Measurements from ENCODE around the gene RFLNA.
"Not testable (repeated sequence)": the region's sequence is repeated elsewhere in the genome, so short reads cannot be mapped to it uniquely, and the experiment has no call there.

RFLNA gene

DNA sequence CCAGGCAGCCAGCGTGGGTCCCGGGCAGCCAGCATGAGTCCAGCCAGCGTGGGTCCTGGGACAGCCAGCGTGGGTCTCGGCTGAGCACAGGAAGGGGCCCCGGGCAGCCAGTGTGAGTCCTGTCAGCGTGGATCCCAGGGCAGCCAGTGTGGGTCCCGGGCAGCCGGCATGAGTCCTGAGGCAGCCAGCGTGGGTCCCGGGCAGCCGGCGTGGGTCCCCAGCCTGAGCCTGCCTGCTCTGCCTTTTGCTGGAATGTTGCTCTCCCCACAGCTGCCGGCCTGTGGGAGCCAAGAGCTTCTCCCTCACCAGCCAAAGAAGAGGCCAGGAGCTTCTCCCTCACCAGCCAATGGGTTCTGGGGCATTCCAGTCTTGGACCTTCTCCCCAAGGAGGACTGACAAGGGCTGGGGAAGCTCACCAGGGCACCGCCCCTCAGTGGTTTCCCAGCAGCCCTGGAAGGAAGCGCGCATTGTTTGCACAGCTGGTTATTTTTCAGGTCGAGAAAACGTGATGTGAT lies 15.0 kb upstream of the RFLNA start:
- no peak for DNase-seq (ENCODE audit: low read depth)

DNA sequence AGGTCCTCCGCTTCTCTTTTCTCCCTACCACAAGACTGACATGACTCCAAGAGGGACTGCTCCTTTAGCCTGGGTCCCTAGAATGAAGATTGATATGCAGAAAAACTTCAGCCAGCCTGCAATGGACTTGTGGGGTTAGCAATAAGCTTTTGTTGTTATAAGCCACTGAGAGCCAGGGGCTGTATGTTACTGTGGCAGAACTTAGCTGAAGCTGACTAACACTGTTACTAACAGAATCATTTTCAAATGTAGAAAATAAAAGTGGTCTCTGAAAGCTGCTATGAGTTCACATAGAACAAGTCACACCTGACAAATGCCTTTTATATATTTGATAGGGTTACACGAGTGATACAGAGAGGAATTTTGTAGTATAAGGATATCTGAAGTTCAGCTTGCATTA lies 13.6 kb upstream of the RFLNA start:
- no peak for DNase-seq (ENCODE audit: low read depth)
- H3K4me3 ChIP-seq (ENCODE audit: low read depth, low read length), result no peak overlapping the region

More for the DNA sequence above, 15.0 kb upstream of the RFLNA start:
- H3K4me3 ChIP-seq (ENCODE audit: low read depth, low read length), result no peak overlapping the region

DNA sequence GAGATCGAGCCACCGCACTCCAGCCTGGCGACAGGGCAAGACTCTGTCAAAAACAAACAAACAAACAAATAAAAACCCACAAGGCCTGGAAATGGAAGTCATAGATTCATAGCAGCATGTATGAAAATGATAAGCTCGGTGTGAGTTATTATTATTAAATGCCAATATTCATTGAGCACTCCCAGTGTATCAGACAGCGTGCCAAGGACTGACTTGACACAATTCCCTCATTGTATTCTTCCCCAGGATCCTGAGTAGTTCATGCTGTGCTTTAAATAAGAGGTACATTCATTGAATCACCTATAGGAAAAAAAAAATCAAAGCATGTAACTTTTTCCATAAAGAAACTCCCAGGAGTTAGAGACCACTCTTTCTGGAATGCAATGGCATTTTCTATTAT lies 12.6 kb upstream of the RFLNA start:
- no peak for DNase-seq (ENCODE audit: low read depth)
- H3K4me3 ChIP-seq (ENCODE audit: low read depth, low read length), result no peak overlapping the region

DNA sequence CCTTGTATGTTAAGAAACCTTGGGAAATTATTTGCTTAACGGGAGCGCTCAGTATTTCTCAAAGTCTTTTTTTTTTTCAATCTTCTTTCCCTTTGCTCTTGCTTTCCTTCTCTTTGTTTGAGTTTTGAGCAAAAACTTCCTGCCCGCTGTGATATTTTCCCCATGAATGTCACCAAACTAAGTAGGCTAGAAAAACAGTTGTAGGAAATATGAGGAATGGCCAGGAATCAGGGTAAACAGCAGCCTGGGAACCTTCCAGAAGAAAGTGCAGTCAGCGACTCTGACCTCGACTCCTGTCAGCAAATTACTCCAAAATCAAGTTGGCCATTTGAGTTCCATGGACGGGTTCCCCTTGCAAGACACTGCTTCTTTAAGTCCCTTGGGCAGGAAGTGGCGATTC lies 11.6 kb upstream of the RFLNA start:
- no peak for DNase-seq (ENCODE audit: low read depth)
- no peak overlapping the region for H3K4me3 ChIP-seq (ENCODE audit: low read depth, low read length)

DNA sequence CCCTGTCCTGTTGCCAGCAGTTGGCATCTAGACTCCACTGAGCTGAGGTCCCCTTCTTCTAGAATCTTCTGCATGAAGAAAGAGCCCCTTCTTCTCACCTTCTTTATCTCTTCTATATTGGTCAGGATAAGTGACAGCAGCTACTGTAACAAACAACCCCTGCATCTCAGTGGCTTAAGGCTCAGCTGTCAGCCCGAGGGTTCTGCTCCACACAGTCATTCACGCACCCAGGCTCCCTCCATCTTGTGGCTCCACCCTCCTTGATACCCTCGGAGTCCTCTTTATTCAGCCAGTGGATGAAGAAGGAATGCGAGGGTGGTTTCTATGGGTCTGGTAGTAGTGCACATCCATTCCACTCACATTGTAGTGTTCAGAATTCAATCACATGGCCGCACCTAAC lies 10.5 kb upstream of the RFLNA start:
- no peak overlapping the region for H3K4me3 ChIP-seq (ENCODE audit: low read depth, low read length)
- DNase-seq (ENCODE audit: low read depth), result no peak

DNA sequence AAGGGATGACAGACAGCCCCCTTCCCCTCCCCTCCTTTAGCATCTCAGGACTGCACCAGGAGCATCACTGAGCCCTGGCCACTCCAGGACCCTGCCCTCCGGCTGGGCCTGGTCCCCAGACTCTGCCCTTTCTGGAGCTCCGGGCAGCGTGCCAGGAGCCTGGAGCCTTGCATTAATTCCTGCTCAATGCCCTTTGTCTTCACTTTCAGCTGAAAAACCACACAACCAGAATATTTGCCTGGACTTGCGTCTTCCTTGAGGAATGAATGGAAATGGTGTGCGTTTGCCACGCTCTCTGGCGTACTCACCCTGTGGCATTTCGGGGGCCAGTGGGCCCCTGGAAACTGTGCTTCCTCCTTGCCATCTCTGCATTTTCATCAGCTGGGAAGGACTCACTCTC lies 8.5 kb upstream of the RFLNA start:
- no peak for DNase-seq (ENCODE audit: low read depth)
- H3K4me3 ChIP-seq (ENCODE audit: low read depth, low read length), result no peak overlapping the region

DNA sequence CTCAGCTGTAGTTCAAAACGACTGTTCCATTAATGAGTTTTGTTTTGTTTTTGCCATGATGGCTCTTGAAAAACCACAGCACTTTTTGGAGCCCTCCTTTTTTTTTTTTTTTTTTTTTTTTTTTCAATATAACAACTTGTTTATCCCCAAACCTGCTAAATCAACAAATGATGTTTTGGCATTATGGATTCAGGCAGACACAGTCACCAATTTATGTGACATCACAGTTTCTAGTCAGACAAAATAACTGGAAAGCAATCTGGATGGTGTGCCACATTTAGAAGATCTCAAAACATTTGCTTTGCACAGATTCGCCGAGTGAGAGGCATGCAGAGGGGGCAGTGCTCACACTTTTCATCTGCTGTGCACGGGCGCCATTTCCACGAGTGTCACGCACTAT lies 7.9 kb upstream of the RFLNA start:
- no peak overlapping the region for H3K4me3 ChIP-seq (ENCODE audit: low read depth, low read length)
- no peak for DNase-seq (ENCODE audit: low read depth)

DNA sequence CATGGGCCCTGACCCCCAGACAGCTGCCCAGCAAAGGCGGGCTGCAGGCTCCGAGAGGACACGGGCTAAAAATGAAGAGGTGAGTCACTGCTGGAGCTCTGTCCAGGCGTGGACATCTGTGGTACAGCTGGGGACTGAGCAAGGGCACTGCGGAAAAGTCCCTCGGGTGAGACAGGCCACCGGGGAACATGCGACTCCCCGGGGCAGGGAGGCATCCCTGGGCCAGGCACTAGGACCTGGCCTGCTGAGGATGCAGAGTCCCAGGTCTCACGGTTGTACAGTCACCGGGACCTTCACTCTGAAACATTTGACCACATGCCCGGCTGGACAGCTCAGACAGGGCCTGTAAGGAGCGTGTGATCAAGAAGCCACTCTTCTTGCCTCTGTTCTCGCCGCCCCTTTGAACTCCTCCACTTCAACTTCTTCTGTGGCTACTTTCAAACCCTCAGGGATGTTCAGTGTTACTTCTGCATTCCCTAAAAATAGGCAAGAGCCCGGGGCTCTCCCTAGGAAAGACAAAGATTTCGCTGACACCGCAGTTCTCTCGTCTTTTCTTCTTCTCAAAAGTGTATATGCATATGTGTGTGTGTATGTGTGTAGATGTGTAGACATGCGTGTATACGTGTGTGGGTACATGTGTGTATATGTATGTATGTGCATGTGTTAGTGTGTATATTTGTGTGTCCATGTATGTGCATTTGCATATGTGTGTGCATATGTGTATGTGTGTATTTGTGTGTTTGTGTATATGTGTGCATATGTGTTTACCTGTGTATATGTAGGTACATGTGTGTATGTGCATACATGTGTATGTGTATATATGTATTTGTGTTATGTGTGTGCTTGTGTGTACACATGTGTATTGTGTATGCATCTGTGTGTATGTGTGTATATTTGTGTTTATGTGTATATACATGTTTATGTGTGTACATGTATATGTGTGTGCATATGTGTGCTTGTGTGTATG lies 5.0 kb upstream of the RFLNA start:
- DNase-seq (ENCODE audit: low read depth), result no peak
- H3K4me3 ChIP-seq (ENCODE audit: low read depth, low read length), result no peak overlapping the region

DNA sequence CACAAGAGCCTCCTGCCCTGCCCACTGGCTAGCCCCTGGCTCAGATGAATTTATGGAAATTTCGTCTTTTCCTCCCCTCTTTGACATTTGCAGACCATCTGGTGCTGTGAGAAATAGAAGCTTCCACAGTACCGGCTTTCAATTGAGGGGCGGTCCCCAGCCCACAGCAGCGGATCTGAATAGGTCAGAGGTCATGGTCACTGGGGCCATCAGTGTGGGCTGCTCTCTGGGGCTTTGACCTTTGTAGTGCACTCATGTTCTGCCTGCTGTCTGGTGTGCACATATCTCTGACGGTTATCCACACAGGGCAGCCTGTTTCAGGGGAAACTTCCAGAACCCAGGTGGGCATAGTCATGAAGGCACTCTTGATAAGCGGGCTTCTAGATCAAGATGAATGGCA lies 2.5 kb upstream of the RFLNA start:
- no peak overlapping the region for H3K4me3 ChIP-seq (ENCODE audit: low read depth, low read length)
- DNase-seq (ENCODE audit: low read depth), result no peak

DNA sequence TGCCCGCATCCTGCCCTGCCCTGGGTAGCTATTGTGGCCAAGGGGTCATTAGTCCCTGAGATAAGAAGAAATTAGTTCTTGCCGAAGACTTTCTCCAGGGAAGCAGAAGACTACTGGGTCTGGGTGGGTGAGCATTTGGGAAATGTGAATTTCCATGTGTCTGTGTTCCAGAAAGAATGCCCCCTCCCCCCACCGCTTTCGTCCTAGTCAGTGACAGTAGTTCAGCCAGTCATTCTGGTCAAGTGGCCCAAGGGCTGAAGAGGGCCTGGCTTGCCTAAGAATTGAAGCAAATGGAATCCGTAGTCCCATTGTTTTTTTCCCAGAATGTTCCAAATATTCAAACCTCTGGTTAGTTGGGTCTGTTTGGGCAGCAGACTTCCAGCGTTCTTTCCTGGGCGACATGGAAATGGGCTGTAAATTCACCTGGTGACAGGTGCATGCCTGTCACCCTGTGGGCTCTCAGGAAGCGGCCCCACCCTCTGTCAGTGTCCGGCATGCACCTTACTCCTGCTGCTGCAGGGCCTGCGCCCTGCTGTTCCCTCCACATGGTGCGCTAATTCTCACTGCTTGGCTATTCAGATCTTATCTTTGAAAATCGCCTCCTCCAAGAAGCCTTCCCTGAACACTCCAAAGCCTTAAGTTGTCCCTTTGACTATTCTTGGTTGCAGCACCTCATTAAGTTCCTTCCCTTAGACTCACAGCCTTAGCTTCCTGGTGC lies 1.4 kb upstream of the RFLNA start:
- no peak overlapping the region for H3K4me3 ChIP-seq (ENCODE audit: low read depth, low read length)
- DNase-seq (ENCODE audit: low read depth), result no peak

DNA sequence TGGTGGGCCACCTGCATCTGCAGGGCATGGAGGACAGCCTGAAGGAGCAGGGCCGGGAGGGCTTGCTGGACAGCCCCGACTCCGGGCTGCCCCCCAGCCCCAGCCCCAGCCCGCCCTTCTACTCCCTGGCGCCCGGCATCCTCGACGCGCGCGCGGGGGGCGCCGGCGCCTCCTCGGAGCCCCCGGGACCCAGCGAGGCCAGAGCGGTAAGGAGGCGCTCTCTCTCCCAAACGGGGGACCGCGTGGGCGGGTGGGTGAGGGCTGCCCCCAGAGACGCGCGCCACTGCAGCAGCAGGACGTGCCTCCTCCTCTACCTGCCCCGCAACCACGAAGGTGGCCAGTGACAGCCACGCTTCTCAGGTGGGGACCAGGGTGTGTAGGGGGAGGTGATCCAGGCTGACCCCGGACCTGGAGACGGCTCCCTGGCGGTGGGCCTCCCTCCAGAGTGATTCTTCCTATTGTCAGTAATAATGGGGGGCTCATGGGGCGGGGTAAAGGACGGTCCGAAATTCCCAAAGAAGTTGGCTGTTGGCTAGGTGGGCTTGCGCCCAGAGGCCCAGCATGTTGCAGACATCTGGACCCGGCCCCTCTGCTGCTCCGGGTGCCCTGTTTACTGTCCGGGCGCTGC lies 652 bp downstream of the RFLNA start:
- no peak for DNase-seq (ENCODE audit: low read depth)
- H3K4me3 ChIP-seq (ENCODE audit: low read depth, low read length), result peak overlapping the region; percentile 47

DNA sequence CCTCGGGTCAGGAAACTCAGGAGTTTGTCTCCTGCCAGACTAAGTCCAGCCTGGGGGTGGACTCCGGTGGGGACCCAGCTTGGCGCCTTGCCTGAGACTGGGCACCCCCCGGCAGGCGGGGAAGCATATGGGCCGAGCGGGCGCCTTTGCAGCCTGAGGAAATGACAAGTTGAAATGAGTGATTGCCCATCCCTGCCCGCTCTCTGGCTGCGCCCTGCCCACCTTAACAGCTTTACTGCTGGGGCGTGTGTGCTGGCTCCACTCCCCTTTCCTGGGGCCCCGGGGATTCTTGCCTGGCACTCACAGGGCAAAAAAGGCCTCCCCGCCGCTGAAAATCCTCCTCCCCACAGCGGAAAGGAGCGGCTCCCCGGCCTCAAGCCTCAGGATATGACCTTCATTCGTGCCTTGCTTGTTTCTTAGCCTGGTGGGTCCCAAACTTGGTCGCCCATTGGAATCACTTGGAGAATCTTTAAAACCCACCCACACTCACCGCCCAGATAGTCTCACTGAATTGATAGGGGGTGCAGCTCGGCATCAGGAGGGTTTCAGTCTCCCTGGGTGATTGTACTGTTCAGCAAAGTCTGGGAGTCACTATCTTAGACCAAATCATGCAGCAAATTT lies 1.5 kb downstream of the RFLNA start:
- H3K4me3 ChIP-seq (ENCODE audit: low read depth, low read length), result peak overlapping the region; percentile 47
- no peak for DNase-seq (ENCODE audit: low read depth)

DNA sequence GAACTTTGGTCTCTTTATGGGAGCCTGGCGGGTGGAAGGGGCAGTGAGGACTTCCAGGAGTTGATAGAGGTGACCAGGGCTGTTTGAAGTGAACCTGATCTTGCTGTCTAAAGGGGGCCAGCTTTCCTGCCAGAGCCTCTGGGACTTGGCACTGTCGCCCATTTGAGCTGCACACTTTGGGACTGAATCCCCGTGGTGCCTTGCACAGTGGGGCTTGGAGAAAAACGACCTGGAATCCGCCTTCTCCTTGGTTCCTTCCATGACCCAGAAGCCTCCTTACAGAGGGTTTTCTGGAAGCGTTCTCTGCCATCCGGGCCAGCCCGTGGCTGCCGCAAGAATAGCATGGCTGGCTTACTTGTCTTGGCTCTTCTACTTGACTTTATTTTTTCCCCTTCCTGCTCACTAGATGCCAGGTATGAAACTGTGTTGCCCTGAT lies 2.0 kb downstream of the RFLNA start:
- H3K4me3 ChIP-seq (ENCODE audit: low read depth, low read length), result no peak overlapping the region
- DNase-seq (ENCODE audit: low read depth), result no peak

DNA sequence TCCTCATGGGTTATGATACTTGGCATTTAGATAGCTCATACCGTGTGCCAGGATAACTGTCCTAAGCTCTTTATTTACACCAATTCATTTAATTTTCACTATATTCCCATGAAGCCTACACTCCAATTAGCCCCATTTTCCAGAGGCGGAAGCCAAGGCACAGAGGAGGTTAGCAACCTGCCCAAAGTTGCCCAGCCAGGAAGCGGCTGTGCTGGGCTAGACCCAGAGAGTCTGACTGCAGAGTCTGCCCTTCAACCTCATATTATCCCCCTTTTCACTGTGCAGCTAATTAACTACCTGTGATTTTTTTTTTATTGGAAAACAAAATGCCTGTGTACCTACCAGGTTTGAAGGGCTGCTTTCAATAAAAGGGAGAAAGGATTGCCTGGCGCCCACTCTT lies 2.5 kb downstream of the RFLNA start:
- H3K4me3 ChIP-seq (ENCODE audit: low read depth, low read length), result no peak overlapping the region
- DNase-seq (ENCODE audit: low read depth), result no peak

DNA sequence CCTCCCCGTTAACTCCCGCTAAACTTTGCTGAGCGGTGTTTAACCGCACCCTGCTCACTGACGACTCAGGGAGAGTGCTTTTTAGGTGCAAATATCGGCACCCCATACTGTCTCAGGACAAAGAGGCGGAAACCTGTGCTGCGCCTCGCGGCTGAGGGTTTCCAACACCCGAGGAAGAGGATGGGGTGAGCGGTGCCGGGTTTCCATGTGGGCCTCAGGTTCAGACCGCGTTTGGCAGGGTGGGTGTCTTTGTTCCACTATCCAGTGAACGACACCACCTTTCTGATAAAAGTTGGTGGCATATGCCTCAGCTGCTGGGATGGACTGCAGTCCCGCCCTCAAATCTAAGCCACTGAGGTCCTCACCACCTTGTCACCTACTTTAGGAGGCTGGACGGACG lies 3.0 kb downstream of the RFLNA start:
- DNase-seq (ENCODE audit: low read depth), result no peak
- H3K4me3 ChIP-seq (ENCODE audit: low read depth, low read length), result no peak overlapping the region

DNA sequence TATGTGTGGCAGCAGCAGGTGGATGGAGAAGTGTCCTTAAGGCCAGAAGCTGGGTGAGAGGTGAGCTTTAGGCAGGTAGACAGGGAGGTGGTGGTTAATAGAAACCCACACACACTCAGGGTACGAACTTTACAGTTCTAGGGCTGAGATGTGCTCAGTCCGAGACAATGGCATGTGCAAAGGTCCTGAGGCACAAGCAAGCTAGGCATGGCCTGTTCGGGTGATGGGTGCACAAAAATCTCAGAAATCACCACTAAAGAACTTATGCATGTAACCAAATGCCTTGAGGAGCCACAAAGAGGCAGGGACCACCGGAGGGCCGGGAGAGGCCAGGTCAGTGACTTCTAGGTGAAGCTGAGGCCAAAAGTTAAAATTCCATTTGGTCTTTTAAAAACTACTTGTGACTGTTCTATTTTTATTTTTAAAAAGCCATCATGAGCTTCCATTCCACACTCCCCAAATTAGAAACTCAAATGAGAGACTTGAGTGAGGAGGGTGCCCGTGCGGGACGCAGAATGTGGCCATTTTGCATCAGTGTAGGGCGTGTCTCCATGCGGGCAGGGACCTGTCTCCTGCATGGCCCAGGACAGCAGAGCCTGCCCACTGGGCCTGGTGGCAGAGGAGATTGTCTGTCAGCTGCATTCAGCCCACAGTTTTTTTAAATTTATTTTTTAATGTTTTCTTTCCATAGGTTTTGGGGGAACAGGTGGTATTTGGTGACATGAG lies 4.0 kb downstream of the RFLNA start:
- no peak for DNase-seq (ENCODE audit: low read depth)
- no peak overlapping the region for H3K4me3 ChIP-seq (ENCODE audit: low read depth, low read length)

DNA sequence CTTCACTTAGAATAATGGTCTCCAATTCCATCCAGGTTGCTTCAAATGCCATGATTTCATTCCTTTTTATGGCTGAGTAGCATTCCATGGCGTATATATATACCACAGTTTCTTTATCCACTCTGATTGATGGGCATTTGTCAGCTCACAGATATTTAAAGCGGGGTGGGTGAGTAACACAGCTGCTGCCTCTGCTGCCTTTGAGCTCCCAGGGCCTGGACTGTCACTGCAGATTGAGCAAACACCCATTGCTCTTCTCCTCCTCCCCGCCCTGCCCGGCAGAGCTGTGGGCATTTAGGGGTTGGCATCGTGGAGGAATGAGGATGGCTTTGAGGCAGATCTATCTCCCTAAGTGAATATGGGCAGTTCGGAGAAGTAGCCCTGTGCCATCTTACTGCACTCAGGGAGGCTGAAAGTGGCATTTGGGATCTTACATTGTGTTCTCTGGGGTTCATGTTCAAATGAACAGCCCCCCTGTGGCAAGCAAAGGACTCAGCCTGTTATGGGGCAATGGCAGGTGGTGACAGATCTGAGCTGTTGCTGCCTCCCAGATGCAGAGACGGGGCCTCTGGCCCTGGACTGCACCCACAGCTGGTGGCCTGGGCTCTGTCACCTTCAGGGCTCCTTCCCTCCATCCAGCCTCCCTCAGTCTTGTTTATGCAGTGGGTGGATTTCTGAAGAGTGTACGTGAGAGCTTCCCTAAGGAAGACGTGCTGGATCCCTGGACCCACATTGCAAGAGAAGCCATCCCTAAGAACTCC lies 4.9 kb downstream of the RFLNA start:
- H3K4me3 ChIP-seq (ENCODE audit: low read depth, low read length), result no peak overlapping the region
- no peak for DNase-seq (ENCODE audit: low read depth)

DNA sequence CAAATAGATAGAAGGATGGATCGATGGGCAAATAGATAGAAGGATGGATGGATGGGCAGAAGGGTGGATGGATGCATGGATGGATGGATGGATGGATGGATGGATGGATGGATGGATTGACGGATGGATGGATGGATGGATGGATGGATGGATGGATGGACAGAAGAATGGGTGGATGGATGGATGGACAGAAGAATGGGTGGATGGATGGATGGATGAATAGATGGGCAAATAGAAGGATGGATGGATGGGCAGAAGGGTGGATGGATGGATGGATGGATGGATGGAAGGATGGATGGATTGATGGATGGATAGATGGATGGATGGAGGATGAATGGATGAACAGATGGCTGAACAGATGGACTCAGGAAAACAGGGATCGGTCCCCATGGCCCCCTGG lies 5.8 kb downstream of the RFLNA start:
- not testable (repeated sequence) for H3K4me3 ChIP-seq (ENCODE audit: low read depth, low read length); DNase-seq (ENCODE audit: low read depth)

Data from skeletal muscle cell (primary cell).